NT2/D1 (cell line): Measurements from ENCODE around the gene FAM118A.
"Not testable (repeated sequence)": the region's sequence is repeated elsewhere in the genome, so short reads cannot be mapped to it uniquely, and the experiment has no call there.

Source experiments
- DNase-seq: peaks from one replicate; pipeline ENCODE4 v3.0.0-alpha.2; 2011; ENCODE audit warnings: low read depth, low spot score
- H3K27me3 ChIP-seq: 2 replicates; pipeline ENCODE4 v1.6.0; 2011; ENCODE audit warnings: mild to moderate bottlenecking; ENCODE audit not compliant: insufficient read length, insufficient read depth
- H3K36me3 ChIP-seq: 2 replicates; pipeline ENCODE4 v1.6.1; 2011; ENCODE audit warnings: mild to moderate bottlenecking, low read length, mixed read lengths; ENCODE audit not compliant: insufficient read depth, insufficient read length
- H3K4me1 ChIP-seq: 2 replicates; pipeline ENCODE4 v1.5.1; 2011; ENCODE audit not compliant: insufficient read depth, insufficient read length
- H3K4me3 ChIP-seq: 2 replicates; pipeline ENCODE4 v1.5.1; 2011; ENCODE audit warnings: low read depth; ENCODE audit not compliant: insufficient read length
- H3K9ac ChIP-seq: 2 replicates; pipeline ENCODE4 v1.6.0; 2011; ENCODE audit warnings: low read depth; ENCODE audit not compliant: insufficient read length
- H3K9me3 ChIP-seq: 2 replicates; pipeline ENCODE4 v1.5.1; 2011; ENCODE audit warnings: mild to moderate bottlenecking, low read length; ENCODE audit not compliant: insufficient read depth
- SUZ12 ChIP-seq: IDR thresholded peaks from 2 replicates; pipeline ENCODE4 v1.6.1; 2011; ENCODE audit not compliant: insufficient read length, insufficient read depth; ENCODE audit errors: extremely low read depth
- YY1 ChIP-seq: IDR thresholded peaks from 2 replicates; pipeline ENCODE4 v1.6.1; 2011; ENCODE audit not compliant: insufficient read length, insufficient read depth
- ZNF274 ChIP-seq: IDR thresholded peaks from 2 replicates; pipeline ENCODE4 v1.6.1; 2011; ENCODE audit warnings: mild to moderate bottlenecking, low read depth, low read length

The FAM118A gene

DNA sequence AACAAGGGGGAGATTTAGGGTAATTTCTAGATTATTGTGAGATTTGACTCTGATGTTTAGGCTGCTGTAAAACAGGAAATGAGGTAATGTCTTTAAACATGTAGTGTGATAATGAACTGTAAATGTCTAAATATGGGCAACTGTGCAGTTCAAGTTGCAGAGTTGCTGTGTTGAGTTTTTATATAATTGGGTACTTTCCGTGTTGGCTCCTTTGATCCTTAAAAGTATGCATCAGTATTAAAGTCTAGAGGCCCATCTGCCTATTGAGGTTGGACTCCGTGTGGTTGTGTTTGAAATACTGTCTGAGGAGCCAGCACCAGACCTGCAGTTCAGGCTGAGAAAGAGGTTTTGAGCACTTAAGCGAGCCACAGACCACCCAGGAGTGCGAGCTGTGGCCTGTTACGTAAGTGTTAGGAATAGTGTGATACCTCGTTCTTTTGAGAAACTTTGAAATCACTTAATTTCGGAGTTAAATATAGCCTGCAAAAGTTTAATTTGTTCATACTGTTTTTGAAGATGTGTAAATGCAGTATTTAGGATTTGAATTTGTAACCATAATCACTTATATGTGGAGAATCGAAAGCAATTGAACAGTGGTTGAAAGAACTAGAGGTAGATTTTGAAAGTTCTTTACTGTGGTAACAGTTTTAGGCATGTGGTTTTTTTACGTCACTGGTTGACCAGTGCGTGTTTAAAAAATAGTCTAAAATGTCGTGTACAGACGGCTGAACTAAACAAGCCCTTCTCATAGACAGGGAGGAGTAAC, 9.0 kb downstream of the FAM118A start:
- H3K9me3 ChIP-seq = no peaks in the 10 kb centered on the region
- peaks cover 16% of the 10 kb centered on the region for H3K36me3 ChIP-seq
- no peaks in the 10 kb centered on the region for H3K27me3 ChIP-seq
- no peak overlapping the region for H3K4me3 ChIP-seq
- TF ChIP-seq ZNF274 = no peak
- TF ChIP-seq YY1 = no peak
- TF ChIP-seq SUZ12 = no peak
- DNase-seq = no peak
- no peak overlapping the region for H3K9ac ChIP-seq
- H3K4me1 ChIP-seq = no peaks in the 10 kb centered on the region

- no peak for DNase-seq
- Histone ChIP-seq H3K4me1 (no peaks in the 10 kb centered on the region), H3K36me3 (peaks cover 21% of the 10 kb centered on the region), H3K27me3 (no peaks in the 10 kb centered on the region), H3K9me3 (no peaks in the 10 kb centered on the region), H3K9ac (no peak overlapping the region), H3K4me3 (no peak overlapping the region)
- no peak for TF ChIP-seq ZNF274
- TF ChIP-seq SUZ12 = no peak
- no peak for TF ChIP-seq YY1
Measured at GRCh38 chr22:45319324-45319685, 9.6 kb downstream of the FAM118A start.

DNA sequence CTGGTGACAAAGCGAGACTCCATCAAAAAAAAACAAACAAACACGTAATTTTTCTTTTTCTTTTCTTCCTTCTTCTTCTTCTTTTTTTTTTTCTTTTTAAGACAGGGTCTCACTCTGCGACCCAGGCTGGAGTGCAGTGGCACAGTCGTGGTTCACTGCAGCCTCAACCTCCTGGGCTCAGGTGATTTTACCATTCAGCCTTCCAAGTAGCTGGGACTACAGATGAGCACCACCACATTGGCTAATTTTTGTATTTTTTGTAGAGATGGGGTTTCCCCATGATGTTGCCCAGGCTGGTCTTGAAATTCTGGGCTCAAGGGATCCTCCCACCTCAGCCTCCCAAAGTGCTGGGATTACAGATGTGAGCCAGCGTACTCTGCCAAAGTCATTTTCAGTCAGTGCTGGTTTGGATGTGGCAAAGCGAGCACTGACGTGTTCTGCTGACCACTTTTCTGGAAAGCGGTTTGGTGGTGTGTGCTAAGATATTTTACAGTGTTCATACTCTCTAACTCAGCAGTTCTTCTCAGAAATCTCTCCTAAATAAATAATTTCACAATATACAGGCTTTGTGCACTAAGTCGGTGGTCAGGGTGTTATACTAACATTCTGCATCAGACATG, 10.7 kb downstream of the FAM118A start:
- H3K4me1 ChIP-seq = no peaks in the 10 kb centered on the region
- H3K9me3 ChIP-seq = no peaks in the 10 kb centered on the region
- no peaks in the 10 kb centered on the region for H3K27me3 ChIP-seq
- peaks cover 27% of the 10 kb centered on the region for H3K36me3 ChIP-seq
- H3K9ac ChIP-seq = no peak overlapping the region
- no peak for DNase-seq
- TF ChIP-seq SUZ12 = no peak
- no peak for TF ChIP-seq ZNF274
- no peak for TF ChIP-seq YY1
- H3K4me3 ChIP-seq = no peak overlapping the region

GRCh38 chr22:45321827-45322226, 12.1 kb downstream of the FAM118A start:
- no peaks in the 10 kb centered on the region for H3K4me1 ChIP-seq
- no peaks in the 10 kb centered on the region for H3K9me3 ChIP-seq
- TF ChIP-seq YY1 (no peak), SUZ12 (no peak), ZNF274 (no peak)
- no peak overlapping the region for H3K9ac ChIP-seq
- no peak overlapping the region for H3K4me3 ChIP-seq
- peaks cover 33% of the 10 kb centered on the region for H3K36me3 ChIP-seq
- H3K27me3 ChIP-seq = no peaks in the 10 kb centered on the region
- no peak for DNase-seq

DNA sequence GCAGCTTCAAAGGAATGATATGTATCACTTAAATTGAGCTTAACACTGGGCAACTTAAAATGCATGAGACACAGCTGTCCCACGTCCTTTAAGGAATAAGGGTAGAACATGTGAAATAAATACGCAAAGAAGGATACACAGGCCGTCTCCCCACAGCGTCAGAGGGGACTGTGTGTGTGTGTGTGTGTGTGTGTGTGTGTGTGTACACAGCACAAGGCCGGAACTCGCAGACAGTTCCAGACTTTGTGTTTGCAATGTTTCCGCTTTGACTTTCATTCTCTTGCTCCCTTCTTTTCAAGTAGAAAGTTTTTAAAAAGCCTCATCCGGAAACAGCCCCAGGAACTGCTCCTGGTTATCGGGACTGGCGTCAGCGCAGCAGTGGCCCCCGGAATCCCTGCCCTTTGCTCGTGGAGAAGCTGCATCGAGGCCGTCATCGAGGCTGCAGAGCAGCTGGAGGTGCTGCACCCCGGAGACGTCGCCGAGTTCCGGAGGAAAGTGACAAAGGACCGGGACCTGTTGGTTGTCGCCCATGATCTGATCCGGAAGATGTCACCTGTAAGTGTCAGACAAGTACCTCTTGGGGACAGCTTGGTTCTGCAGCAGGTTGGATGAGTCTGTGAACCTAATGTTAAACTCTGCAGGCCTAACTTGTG, 13.3 kb downstream of the FAM118A start:
- Histone ChIP-seq H3K4me3 (no peak overlapping the region), H3K9me3 (no peaks in the 10 kb centered on the region), H3K27me3 (no peaks in the 10 kb centered on the region), H3K36me3 (peaks cover 41% of the 10 kb centered on the region), H3K4me1 (no peaks in the 10 kb centered on the region), H3K9ac (no peak overlapping the region)
- no peak for TF ChIP-seq ZNF274
- TF ChIP-seq SUZ12 = no peak
- TF ChIP-seq YY1 = no peak
- no peak for DNase-seq

GRCh38 chr22:45323695-45324094, 14.0 kb downstream of the FAM118A start:
- Histone ChIP-seq H3K27me3 (no peaks in the 10 kb centered on the region), H3K4me3 (no peak overlapping the region), H3K4me1 (no peaks in the 10 kb centered on the region), H3K36me3 (peaks cover 44% of the 10 kb centered on the region), H3K9ac (no peak overlapping the region), H3K9me3 (no peaks in the 10 kb centered on the region)
- no peak for DNase-seq
- TF ChIP-seq ZNF274 = no peak
- no peak for TF ChIP-seq YY1

GRCh38 chr22:45324311-45324711, 14.6 kb downstream of the FAM118A start:
- H3K4me3 ChIP-seq = no peak overlapping the region
- DNase-seq = no peak
- TF ChIP-seq YY1 (no peak), ZNF274 (no peak), SUZ12 (no peak)

GRCh38 chr22:45328261-45328660, 18.5 kb downstream of the FAM118A start:
- H3K36me3 ChIP-seq = peaks cover 60% of the 10 kb centered on the region
- H3K27me3 ChIP-seq, H3K9ac ChIP-seq, H3K4me3 ChIP-seq, H3K9me3 ChIP-seq, DNase-seq, H3K4me1 ChIP-seq: not testable (repeated sequence)

More at GRCh38 chr22:45324311-45324711, 14.6 kb downstream of the FAM118A start:
- H3K9ac ChIP-seq = no peak overlapping the region
- H3K27me3 ChIP-seq = no peaks in the 10 kb centered on the region
- peaks cover 47% of the 10 kb centered on the region for H3K36me3 ChIP-seq
- no peaks in the 10 kb centered on the region for H3K9me3 ChIP-seq
- no peaks in the 10 kb centered on the region for H3K4me1 ChIP-seq
